Lower leg skin (tissue), 4 donors: Measurements from ENCODE around the gene GNG4. TPM values are rescaled to one million over a fixed set of nuclear protein-coding genes. Genes with fewer than 3 reads are reported as not detected.
A peak's percentile ranks its signal among the peaks of the same experiment; 100 is the strongest.

ENCODE experiments used
- DNase-seq, 2 donors: peaks; one replicate each; pipeline ENCODE4 v3.0.0-alpha.2; 2019; ENCODE audit warnings: low spot score in 2 of 2
- H3K4me3 ChIP-seq: fragments of 200-600 bp; sonication (generic); 2 replicates; pipeline ENCODE4 v1.5.1; 2017; ENCODE audit warnings: mild to moderate bottlenecking, low read depth; ENCODE audit not compliant: poor library complexity, severe bottlenecking
- CTCF ChIP-seq, 3 donors: fragments of 450-650 bp; IDR thresholded peaks; one replicate each; pipeline ENCODE4 v1.5.1; 2016; ENCODE audit warnings: antibody characterized with exemption in 3 of 3, mild to moderate bottlenecking in 3 of 3, moderate library complexity in 2 of 3
- POLR2A ChIP-seq, 2 donors: fragments of 450-650 bp; IDR thresholded peaks; one replicate each; pipeline ENCODE4 v1.6.1; 2016 to 2017; ENCODE audit warnings: antibody characterized with exemption in 2 of 2, mild to moderate bottlenecking in 1 of 2, moderate library complexity in 1 of 2
- WGBS, 2 donors: methylation state at CpG; one replicate each; pipeline ENCODE4 v1.1.5; 2018; 5-methylcytosine and 5-hydroxymethylcytosine counted together
- intact Hi-C: fragments of 100-400 bp; cut with DNase I; formaldehyde crosslinking; loops from one replicate; pipeline ENCODE4 v1.15.0; 2023; ENCODE audit warnings: low total_unique reads
- total RNA-seq, 4 donors: library from RNA; depleted of rRNA; stranded (reverse); fragments of >200 nt; gene quantifications; one replicate each; pipeline ENCODE4 v1.1.0, GENCODE V29; 2016

Gene GNG4
- total RNA-seq, 4 donors from 2014 or later, result 0.12 to 0.39 (median 0.17) TPM; not detected in 1

DNA sequence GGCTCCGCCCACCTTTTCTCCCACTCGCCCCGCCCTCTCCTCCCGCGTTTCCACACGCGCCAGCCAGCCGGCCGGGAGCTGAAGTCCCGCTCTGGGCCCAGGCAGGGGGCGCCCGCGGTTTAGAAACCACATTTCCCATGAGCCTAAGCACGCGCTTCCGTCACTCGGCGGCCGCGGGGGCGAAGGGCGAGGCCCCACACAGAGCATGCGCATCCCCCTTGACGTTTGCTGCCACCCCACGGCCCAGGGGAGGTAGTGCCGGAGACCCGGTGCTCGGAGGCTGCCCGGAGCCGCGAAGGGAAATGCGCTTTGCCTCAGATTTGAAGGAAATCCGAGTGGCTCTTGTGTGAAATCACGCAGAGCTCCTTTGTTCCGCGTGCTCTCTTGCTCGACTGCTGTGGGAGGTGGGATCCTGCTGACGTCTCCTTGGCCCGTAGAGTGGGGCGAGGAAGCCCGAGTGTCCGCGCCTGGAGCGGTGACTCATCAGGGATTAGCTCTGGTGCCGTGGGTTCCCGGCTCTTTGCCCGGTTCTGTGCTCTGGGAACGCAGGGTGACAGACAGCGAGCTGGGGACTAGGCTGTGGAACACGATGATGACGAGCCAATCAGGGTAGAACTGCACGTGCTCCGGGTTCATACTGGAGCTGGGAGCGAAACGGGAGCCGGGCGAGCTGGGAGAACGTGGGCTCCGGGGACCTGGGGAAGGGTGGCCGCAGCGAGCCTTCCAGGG is 144.9 kb downstream of the GNG4 start:
- 0 to 1% methylated on average over 49 to 53 of the region's 61 CpGs for WGBS, 2 donors
- H3K4me3 ChIP-seq, result peak overlapping the region; percentile 72
- TF ChIP-seq CTCF (IDR thresholded peaks at IDR 0.05) (peak in 1 of 3 donors; percentile 92), POLR2A (IDR thresholded peaks at IDR 0.05) (peak in 1 of 2 donors; percentile 38)
- DNase-seq, result peak; percentile 98 to 100
- intact Hi-C loops, result no loop called here

- WGBS, 2 donors, result 0 to 1% methylated on average over 15 to 19 of the region's 48 CpGs
- no peak for DNase-seq
- intact Hi-C loops, result no loop called here
- TF ChIP-seq POLR2A (IDR thresholded peaks at IDR 0.05), result no peak
- no peak for TF ChIP-seq CTCF (IDR thresholded peaks at IDR 0.05)
- peak within 1 kb of the TSS; percentile 91 for H3K4me3 ChIP-seq
Observed at GRCh38 chr1:235504122-235504493, 145.5 kb downstream of the GNG4 start, which contains the start of gene B3GALNT2. TSS of gene B3GALNT2 (minus strand) at chr1:235504452. CDS start at chr1:235504252, 200 bp downstream.

DNA sequence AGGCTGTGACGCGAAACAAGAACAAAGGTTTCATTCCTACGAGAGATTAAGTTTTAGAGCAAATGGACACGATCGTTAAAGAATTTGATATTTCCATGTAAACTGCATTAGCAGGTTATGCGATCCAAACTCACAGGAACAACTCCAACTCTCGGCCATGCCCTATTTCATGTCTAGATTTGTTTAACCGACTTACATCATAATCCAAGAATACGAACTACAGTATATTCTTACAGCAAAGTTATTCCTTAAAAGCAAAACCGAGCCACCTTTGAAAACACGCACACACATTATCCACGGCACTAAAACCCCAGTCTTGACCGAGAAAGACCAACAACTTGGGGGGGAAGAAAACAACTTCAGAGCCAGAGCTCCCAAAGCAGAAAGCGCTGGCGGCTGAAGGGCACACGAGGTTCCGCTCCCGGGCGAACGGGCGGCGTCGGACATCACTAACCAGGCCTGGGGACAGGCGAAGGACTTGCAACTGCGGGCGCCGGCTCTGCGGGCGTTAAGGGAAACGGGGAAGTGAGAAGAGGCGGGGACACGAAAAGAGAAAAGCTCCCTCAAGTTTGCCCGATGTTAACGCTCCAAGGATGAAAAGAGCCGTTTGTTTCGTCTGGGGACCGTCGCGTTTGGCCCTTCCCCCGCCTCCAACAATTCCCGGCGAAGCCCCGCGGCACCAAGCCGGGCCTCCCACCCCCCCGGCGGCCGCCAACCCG is 146.0 kb downstream of the GNG4 start:
- 0 to 1% methylated on average over 35 to 48 of the region's 49 CpGs for WGBS, 2 donors
- intact Hi-C loops, result no loop called here
- H3K4me3 ChIP-seq, result peak overlapping the region; percentile 91
- peak; percentile 25 to 94 for DNase-seq
- TF ChIP-seq CTCF (IDR thresholded peaks at IDR 0.05) (no peak), POLR2A (IDR thresholded peaks at IDR 0.05) (no peak)

- 15 to 18% methylated on average over 5 of the region's 5 CpGs for WGBS, 2 donors
- no peak for TF ChIP-seq CTCF (IDR thresholded peaks at IDR 0.05)
- TF ChIP-seq POLR2A (IDR thresholded peaks at IDR 0.05), result no peak
- no peak overlapping the region for H3K4me3 ChIP-seq
- DNase-seq, result no peak
- intact Hi-C loops, result no loop called here
Observed at GRCh38 chr1:235502601-235503402, 146.8 kb downstream of the GNG4 start.

- TF ChIP-seq CTCF (IDR thresholded peaks at IDR 0.05) (no peak), POLR2A (IDR thresholded peaks at IDR 0.05) (no peak)
- no peak for DNase-seq
- 60 to 71% methylated on average over 5 of the region's 5 CpGs for WGBS, 2 donors
- H3K4me3 ChIP-seq, result no peak overlapping the region
- intact Hi-C loops, result no loop called here
Observed at GRCh38 chr1:235500971-235501540, 148.5 kb downstream of the GNG4 start.
